ENCODE data around the gene KAT6B. TPM values are rescaled to one million over a fixed set of nuclear protein-coding genes. Genes with fewer than 3 reads are reported as not detected.
A peak's percentile ranks its signal among the peaks of the same experiment; 100 is the strongest.

KAT6B gene
- total RNA-seq, 2 donors from 2014 or later = 19.4 to 27.1 TPM

DNA sequence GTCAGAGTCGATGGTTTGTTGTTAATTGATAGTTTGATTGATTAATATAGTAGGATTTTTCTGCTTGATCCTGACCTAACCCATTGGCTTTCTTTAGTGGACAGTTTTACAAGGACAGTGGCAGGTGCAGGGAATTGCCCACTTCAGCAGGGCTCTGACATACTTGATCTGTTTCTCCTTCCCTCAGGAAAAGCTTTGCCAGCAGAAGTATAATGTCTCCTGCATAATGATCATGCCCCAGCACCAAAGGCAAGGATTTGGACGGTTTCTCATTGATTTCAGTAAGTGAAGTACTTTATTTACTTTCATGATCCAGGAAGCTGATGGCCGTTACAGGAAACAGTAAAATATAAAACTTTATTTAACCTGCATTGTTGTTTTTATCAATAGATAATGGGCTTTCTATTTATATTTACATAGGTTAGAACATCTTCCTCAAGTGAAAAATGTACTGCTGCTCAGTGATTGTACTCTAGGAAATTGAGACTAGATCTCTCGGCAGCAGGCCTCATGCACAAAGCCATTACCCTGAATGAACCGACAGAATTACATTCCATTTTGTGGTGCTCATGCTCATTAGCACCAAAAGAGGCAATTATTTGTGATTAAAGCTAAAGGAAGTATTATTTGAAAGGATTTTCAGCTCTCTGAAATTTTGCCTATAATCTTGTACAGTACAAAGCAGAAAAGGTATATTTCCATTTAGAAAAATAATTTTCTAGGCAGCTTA, 162.6 kb downstream of the KAT6B start:
- DNase-seq (ENCODE audit: low spot score in 2 of 2) (no peak), ATAC-seq (no peak)

DNA sequence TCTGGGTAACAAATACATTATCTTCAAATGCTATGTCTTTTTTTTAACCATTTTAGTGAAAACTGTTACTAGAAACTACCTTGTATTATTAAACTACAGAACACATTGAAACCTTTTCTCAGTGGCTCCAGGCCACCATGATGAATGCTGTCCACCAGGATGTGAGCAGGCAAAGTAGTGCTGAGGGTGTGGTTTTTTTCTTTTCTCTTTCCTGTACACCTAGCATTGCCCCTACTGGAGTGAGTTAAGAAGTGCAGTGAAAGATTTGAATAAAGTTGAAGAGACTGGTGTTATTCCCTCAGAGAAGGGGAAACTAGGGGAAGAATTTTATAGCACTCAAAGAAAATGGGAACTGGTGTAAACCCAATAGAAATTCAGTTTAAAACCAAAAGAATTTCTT, 165.0 kb downstream of the KAT6B start:
- peak in 1 of 2 donors; percentile 51 for ATAC-seq
- H3K9me3 Mint-ChIP-seq = no peaks in the 10 kb centered on the region
- peak overlapping the region in 1 of 2 donors; percentile 56 for H3K27ac Mint-ChIP-seq
- DNase-seq (ENCODE audit: low spot score in 2 of 2) = no peak
- peaks cover 5 to 14% of the 10 kb centered on the region in 2 donors for H3K36me3 Mint-ChIP-seq

More for the DNA sequence above, 162.6 kb downstream of the KAT6B start:
- H3K36me3 Mint-ChIP-seq = peaks cover 7% of the 10 kb centered on the region in 2 donors
- H3K27ac Mint-ChIP-seq = no peak overlapping the region
- H3K9me3 Mint-ChIP-seq = no peaks in the 10 kb centered on the region

DNA sequence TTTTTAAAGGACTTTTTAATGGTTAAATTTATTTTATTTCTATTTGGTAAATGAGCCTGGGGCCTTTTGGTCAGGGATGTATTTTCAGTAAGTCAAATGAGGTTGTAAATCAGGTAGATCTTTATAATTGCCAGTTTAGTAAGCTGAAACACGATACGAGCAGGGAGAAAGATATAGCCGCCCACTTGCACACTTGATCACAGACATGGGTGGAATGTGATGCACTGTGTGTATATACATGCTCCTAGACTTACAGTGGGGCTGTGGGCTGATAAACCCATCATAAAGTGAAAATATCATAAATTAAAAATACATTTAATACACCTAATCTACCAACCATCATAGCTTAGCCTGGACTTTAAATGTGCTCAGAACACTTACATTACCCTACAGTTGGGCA, 165.7 kb downstream of the KAT6B start:
- ATAC-seq = no peak
- no peak for DNase-seq (ENCODE audit: low spot score in 2 of 2)
- no peaks in the 10 kb centered on the region for H3K9me3 Mint-ChIP-seq
- no peak overlapping the region for H3K27ac Mint-ChIP-seq
- peaks cover 5 to 14% of the 10 kb centered on the region in 2 donors for H3K36me3 Mint-ChIP-seq

DNA sequence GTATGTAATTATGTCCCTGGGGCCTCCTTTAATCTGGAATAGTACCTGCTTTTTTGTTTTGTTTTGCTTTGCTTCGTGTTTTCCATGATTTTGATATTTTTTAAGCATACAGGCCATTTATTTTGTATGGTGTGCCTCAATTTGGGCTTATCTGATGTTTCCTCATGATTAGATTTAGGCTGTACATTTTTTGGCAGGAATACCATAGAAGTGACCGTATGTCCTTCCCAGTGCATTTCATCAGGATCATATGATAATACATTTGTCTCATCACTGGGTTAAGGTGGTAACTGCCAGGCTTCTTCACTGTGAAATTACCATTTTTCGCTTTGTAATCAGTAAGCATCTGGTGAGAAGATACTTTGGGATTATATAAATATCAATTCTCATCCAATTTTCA, 167.2 kb downstream of the KAT6B start:
- H3K27ac Mint-ChIP-seq = no peak overlapping the region
- DNase-seq (ENCODE audit: low spot score in 2 of 2) (no peak), ATAC-seq (no peak)
- H3K36me3 Mint-ChIP-seq = peaks cover 5 to 14% of the 10 kb centered on the region in 2 donors
- H3K9me3 Mint-ChIP-seq = no peaks in the 10 kb centered on the region

DNA sequence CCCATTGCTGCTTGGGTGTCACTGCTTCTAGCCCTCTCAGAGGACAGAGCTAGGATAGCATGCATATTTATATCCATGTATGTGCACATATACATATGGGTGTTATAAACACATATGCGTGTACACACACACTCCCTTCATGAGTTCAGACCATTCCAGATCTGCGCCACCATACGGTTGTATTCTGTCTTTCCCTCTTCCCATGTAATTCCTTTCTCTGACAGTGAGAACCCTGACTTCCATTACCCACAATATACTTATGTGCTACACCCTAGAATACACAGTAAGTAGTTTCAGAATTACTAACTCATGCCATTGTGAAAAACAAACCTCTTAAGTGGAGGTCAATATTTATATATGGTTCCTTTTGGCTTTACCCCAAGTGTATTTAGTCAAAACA, 168.5 kb downstream of the KAT6B start:
- ATAC-seq (peak in 1 of 2 donors; percentile 40), DNase-seq (ENCODE audit: low spot score in 2 of 2) (no peak)
- Mint-ChIP-seq H3K27ac (no peak overlapping the region), H3K36me3 (peaks cover 5 to 14% of the 10 kb centered on the region in 2 donors), H3K9me3 (no peaks in the 10 kb centered on the region)

DNA sequence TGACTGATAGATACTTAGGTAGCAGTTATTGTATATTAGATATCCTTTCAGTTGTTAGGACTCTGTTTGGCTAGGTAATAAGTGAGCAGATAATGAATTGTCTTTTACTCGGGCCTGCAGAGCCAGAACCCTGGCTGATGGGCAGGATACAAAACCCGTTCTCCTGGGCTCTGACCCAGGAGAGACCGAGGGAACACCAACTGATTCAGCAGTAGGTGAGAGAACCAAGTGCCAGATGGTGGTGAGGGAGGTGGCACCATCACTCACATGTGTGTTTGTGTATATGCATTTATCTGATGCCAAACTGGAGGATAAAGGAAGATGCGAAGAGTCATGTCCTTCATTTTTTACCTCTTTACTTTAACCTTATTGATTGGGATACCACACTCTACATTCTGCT, 169.4 kb downstream of the KAT6B start:
- peak overlapping the region in 1 of 2 donors; percentile 17 for H3K27ac Mint-ChIP-seq
- H3K36me3 Mint-ChIP-seq = peaks cover 5 to 14% of the 10 kb centered on the region in 2 donors
- no peak for DNase-seq (ENCODE audit: low spot score in 2 of 2)
- no peaks in the 10 kb centered on the region for H3K9me3 Mint-ChIP-seq
- no peak for ATAC-seq

DNA sequence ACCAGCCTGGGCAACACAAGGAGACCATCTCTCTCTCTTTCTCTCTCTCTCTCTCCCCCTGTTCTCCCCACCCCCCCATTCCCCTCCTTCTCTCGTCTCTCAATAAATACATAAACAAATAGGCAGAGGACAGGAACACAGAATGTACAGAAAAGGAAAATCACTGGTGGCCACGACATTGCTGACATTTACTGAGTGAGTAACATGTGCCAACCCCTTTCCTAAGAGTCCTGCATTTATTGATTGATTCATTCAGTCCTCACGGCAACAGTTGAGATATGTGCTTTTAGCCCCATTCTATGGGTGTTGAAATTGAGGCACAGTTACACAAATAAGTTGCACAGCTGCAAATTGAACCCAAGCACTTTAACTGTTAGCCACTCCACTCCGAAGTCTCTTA, 170.8 kb downstream of the KAT6B start:
- Mint-ChIP-seq H3K36me3 (peaks cover 5 to 14% of the 10 kb centered on the region in 2 donors), H3K27ac (no peak overlapping the region), H3K9me3 (no peaks in the 10 kb centered on the region)
- ATAC-seq (no peak), DNase-seq (ENCODE audit: low spot score in 2 of 2) (no peak)

DNA sequence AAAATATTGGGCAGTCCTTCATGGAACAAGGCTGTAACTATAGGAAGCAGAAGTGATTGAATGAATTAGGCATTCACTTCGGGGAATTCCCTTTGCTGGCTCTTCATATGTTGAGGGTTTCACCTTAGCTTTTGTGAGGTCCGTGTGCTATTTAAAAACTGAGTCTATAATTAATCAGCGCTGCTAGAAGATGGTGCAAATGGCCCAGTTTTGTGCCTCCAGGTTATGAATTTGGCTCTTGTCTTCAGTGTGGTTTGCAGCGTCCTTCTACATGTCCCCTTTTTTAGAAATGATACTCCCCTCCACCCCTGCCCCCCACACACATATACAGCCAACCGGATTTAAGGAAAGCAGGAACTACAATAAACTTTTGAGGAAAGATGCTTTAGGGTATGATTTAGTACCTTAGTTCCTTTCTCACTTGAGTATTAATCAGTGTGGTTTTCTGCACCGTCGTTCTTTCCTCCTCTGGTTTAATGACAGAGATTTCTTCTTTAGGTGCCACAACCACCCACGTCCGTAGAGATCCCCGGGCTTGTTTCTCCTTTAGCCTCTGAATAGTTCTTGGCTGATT, 174.4 kb downstream of the KAT6B start:
- Mint-ChIP-seq H3K9me3 (no peaks in the 10 kb centered on the region), H3K27ac (peak overlapping the region in 1 of 2 donors; percentile 46), H3K36me3 (peaks cover 2 to 6% of the 10 kb centered on the region in 2 donors)
- no peak for DNase-seq (ENCODE audit: low spot score in 2 of 2)
- peak in 1 of 2 donors; percentile 51 for ATAC-seq

DNA sequence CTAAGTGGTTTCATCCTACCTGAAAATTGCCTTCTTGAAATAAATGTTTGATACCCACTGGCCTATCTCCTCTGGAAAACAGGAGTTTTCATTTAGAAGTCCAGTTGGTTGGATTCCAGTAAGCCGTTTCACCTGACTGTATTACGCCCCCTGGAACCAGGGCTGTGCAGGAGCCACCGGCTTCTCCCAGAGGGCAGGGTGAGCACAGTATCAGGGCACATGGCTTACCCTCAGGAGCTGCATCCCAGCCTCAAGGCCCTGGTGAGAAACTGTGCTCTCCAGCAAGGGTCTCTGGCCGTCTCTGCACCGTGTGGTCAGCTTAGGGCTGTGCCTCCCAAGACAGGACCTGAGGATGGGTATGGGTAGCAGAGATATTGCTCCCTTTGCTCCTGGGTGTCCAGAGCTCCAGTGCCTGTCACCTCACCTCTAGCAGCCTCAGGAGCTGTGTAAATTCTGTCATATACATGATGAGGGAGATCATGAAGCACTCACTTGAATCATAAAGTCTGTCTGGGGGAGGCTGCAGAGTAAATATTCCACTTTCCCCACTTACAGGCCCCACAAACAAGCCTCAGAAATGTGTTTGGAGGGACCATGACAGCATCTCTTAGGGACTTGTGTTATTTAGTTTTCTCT, 175.4 kb downstream of the KAT6B start:
- Mint-ChIP-seq H3K36me3 (no peaks in the 10 kb centered on the region), H3K27ac (peak overlapping the region in 1 of 2 donors; percentile 54)
- peak in 1 of 2 donors; percentile 23 for ATAC-seq

DNA sequence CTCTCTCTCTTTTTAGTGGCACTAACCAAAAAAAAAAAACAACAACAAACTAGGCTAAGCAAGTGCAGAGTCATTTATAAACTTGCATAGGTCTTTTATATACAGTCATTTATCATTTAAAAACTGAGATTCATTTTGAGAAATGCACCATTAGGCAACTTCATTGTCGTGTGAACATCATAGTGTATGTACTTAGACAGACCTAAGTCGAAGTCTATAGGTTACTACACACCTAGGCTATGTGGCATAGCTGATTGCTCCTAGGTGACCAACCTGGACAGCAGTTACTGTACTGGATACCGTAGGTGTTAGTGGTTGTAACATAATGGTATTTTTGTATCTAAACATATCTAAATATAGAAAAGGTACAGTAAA, 175.9 kb downstream of the KAT6B start:
- ATAC-seq = peak in 1 of 2 donors; percentile 77
- Mint-ChIP-seq H3K9me3 (no peaks in the 10 kb centered on the region), H3K36me3 (no peaks in the 10 kb centered on the region), H3K27ac (no peak overlapping the region)
- DNase-seq (ENCODE audit: low spot score in 2 of 2) = no peak

More for the DNA sequence above, 175.4 kb downstream of the KAT6B start:
- DNase-seq (ENCODE audit: low spot score in 2 of 2) = no peak
- H3K9me3 Mint-ChIP-seq = no peaks in the 10 kb centered on the region

DNA sequence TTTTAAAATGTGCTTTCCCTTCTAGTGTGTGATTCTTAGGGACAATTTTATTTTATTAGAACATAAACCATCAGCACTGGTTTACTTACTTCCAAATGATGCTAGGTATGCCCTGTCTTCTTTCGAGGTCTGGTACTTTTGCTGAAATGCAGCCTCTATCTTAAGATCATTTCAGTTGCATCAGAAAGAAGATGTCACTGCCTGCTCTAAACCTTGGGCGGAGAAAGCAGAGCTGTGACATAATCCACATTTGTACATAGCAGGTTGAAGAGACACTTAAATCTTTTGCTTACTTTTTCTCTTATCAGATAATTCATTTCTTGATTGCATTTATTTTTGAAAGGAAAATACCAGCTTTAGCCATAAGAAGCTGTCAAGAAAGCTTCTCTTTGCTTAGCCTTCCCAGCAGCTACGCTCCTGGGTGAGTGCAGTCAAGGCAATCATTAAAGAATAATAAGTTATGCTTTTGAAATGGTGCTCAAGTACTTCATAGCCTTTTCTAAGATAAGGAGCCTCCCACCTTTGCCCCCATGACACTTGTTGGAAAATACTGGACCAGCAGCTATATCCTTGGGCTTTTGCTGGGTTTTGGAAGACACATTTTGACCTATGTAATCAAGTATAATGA, 176.7 kb downstream of the KAT6B start:
- ATAC-seq (no peak), DNase-seq (ENCODE audit: low spot score in 2 of 2) (no peak)
- Mint-ChIP-seq H3K36me3 (no peaks in the 10 kb centered on the region), H3K27ac (no peak overlapping the region), H3K9me3 (no peaks in the 10 kb centered on the region)

DNA sequence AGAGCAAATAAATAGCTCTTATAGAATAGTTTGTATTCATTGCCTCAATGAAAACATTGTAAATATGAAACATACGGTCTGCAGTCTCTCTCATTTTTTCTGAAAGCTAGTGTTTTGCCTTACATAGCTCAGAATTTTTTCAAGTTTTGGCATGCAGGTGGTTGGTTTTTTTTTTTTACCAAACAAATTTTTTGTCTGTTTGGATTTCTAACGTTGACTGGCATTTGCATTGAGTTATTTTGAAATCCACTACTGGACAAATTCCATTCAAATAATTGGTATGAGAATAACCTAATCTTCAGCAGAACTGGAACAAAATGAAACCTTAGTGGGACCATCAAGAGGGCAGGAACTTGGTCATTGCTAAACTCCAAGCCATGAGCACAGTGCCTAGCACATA, 177.5 kb downstream of the KAT6B start:
- ATAC-seq = no peak
- Mint-ChIP-seq H3K27ac (no peak overlapping the region), H3K36me3 (no peaks in the 10 kb centered on the region), H3K9me3 (no peaks in the 10 kb centered on the region)
- DNase-seq (ENCODE audit: low spot score in 2 of 2) = no peak

DNA sequence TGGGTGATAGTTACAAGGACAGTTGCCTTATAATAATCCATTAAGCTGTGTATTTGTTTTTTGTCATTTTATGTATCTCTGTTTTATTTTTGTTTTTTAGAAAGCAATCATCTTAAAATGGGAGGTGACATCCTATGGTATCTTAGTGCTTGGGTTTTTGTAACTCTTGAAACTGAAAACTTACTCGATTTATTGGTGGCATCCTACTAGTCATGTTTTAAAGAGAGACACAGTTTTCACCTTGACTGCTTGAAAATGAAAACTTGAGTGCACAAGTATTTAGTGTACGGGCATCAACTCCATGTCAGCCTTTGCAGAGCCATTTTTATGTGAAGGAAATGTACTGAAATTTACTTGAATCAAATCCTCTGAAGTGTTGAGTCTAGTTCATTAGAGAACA, 181.2 kb downstream of the KAT6B start:
- no peak for ATAC-seq
- Mint-ChIP-seq H3K9me3 (no peaks in the 10 kb centered on the region), H3K27ac (peak overlapping the region; percentile 26 to 36), H3K36me3 (no peaks in the 10 kb centered on the region)
- DNase-seq (ENCODE audit: low spot score in 2 of 2) = no peak

DNA sequence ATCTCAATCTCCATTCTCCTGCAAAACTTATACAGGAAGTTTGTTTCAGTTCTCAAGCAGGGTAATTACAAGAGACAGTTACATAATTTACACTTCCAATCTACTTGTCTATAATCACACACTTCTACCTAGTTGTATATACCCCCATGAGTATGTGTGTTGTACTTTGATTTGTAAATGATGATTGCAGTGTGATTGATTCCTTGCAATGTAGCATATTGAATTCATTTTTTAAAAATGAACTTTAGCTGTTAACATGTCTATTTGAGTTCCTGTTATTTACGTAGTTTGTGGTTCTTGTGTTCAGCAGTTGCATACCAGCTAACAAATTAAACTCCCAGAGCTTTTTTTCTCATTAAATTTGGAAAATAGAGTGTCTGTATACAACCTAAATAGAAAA, 182.6 kb downstream of the KAT6B start:
- Mint-ChIP-seq H3K27ac (peak overlapping the region in 1 of 2 donors; percentile 9), H3K9me3 (no peaks in the 10 kb centered on the region), H3K36me3 (no peaks in the 10 kb centered on the region)
- ATAC-seq = no peak
- DNase-seq (ENCODE audit: low spot score in 2 of 2) = no peak

DNA sequence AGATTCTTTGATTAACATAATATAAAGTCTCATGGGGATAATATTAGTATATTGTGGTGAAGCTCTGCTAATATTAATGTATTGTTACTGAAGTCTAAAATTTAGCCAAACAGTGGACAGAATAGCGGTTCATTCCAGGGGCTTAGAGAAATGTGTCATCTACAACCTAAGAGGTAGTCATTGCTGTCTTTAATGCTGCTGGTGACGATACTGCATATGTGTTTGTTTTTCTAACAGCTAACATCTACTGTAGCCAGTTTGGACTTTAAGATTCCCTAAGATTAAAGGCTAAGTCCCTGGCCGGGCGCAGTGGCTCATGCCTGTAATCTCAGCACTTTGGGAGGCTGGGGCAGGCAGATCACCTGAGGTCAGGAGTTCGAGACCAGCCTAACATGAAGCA, 183.0 kb downstream of the KAT6B start:
- H3K27ac Mint-ChIP-seq = peak overlapping the region in 1 of 2 donors; percentile 9
- DNase-seq (ENCODE audit: low spot score in 2 of 2) (no peak), ATAC-seq (no peak)
- no peaks in the 10 kb centered on the region for H3K36me3 Mint-ChIP-seq
- no peaks in the 10 kb centered on the region for H3K9me3 Mint-ChIP-seq

DNA sequence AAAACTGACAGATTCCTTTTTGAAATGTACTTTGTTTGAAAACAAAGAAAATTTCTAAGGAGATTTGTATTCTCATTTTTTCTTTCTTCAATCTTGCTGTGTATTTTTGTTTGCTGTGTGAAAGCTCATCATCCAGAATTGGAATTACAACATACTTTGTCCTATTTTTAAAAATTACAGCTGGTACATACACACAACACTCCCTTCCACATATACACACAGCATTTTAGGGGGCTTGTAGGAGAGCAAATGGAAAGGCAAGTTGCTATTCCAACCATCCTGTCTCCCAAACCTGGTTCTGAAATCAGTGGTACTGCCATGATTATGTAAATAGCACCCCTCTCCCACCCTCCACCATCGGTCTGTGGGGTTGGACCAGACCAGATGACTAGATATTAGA, 184.0 kb downstream of the KAT6B start:
- ATAC-seq (no peak), DNase-seq (ENCODE audit: low spot score in 2 of 2) (no peak)
- Mint-ChIP-seq H3K9me3 (no peaks in the 10 kb centered on the region), H3K36me3 (peaks cover 0 to 3% of the 10 kb centered on the region in 2 donors), H3K27ac (no peak overlapping the region)

DNA sequence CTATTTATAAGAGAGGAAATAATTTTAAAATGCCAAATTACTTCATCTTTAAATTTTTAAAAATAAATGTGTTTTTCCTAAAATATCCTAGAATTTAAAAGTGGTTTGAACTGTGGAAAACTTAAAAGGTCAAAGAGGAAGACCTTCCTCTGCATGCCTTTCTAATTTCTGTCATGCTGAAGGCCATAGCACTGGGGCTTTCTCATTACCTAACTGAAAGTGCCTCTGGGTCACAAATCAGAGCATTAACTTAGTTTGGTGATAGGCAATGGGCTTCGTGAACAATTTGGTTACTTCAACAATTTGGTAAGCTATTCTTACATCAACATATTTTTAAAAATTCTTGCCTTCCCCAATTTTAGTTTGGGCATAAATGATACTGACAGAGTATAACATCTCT, 184.8 kb downstream of the KAT6B start:
- ATAC-seq = no peak
- Mint-ChIP-seq H3K9me3 (no peaks in the 10 kb centered on the region), H3K27ac (no peak overlapping the region), H3K36me3 (peaks cover 0 to 4% of the 10 kb centered on the region in 2 donors)
- DNase-seq (ENCODE audit: low spot score in 2 of 2) = no peak
